H9 (cell line): Measurements from ENCODE around the gene ERVV-1. TPM values are rescaled to one million over a fixed set of nuclear protein-coding genes. Genes with fewer than 3 reads are reported as not detected.

Experiments
- DNase-seq: peaks from one replicate; pipeline ENCODE4 v3.0.0-alpha.2; 2017
- H2AFZ ChIP-seq: one replicate; pipeline ENCODE4 v1.6.1; 2013; ENCODE audit warnings: mild to moderate bottlenecking, low read length, control low read depth, moderate library complexity
- H2AK5ac ChIP-seq: 2 replicates; pipeline ENCODE4 v1.6.1; 2013; ENCODE audit warnings: low read length, control low read depth, mixed read lengths; ENCODE audit not compliant: insufficient read length
- H2BK120ac ChIP-seq: one replicate; pipeline ENCODE4 v1.6.1; 2013; ENCODE audit warnings: low read depth, mild to moderate bottlenecking, low read length, control low read depth, inconsistent platforms; ENCODE audit not compliant: poor library complexity, severe bottlenecking
- H2BK12ac ChIP-seq: 2 replicates; pipeline ENCODE4 v1.6.1; 2013; ENCODE audit warnings: low read length, control low read depth, mixed read lengths, low read depth; ENCODE audit not compliant: insufficient read length
- H2BK15ac ChIP-seq: 2 replicates; pipeline ENCODE4 v1.6.1; 2013; ENCODE audit warnings: low read depth, low read length, control low read depth
- H2BK20ac ChIP-seq: one replicate; pipeline ENCODE4 v1.6.1; 2013; ENCODE audit warnings: low read depth, mild to moderate bottlenecking, low read length, control low read depth, inconsistent platforms; ENCODE audit not compliant: poor library complexity, severe bottlenecking
- H2BK5ac ChIP-seq: 2 replicates; pipeline ENCODE4 v1.6.1; 2013; ENCODE audit warnings: low read length, control low read depth, mixed read lengths; ENCODE audit not compliant: insufficient read length
- H3K14ac ChIP-seq: 2 replicates; pipeline ENCODE4 v1.6.1; 2013; ENCODE audit warnings: low read length, control low read depth; ENCODE audit not compliant: insufficient read depth
- H3K18ac ChIP-seq: 2 replicates; pipeline ENCODE4 v1.6.1; 2013; ENCODE audit warnings: low read depth, mild to moderate bottlenecking, mixed read lengths, low read length, control low read depth; ENCODE audit not compliant: insufficient read length
- H3K23ac ChIP-seq: 2 replicates; pipeline ENCODE4 v1.6.1; 2013; ENCODE audit warnings: low read length, control low read depth, mixed read lengths, low read depth; ENCODE audit not compliant: insufficient read length
- H3K23me2 ChIP-seq: 2 replicates; pipeline ENCODE4 v1.6.1; 2013; ENCODE audit warnings: low read depth, mild to moderate bottlenecking, mixed read lengths, low read length, control low read depth; ENCODE audit not compliant: insufficient read length, poor library complexity, severe bottlenecking
- H3K27ac ChIP-seq: 2 replicates; pipeline ENCODE4 v1.5.1; 2013; ENCODE audit warnings: low read length, control low read depth, mixed read lengths, low read depth; ENCODE audit not compliant: insufficient read length
- H3K27me3 ChIP-seq: 2 replicates; pipeline ENCODE4 v1.6.1; 2013; ENCODE audit warnings: low read length, control low read depth, inconsistent platforms; ENCODE audit not compliant: insufficient read depth
- H3K4ac ChIP-seq: 2 replicates; pipeline ENCODE4 v1.6.1; 2013; ENCODE audit warnings: low read depth, mild to moderate bottlenecking, control low read depth, inconsistent platforms, low read length, moderate library complexity
- H3K4me1 ChIP-seq: 2 replicates; pipeline ENCODE4 v1.6.1; 2013; ENCODE audit warnings: low read length, control low read depth, inconsistent platforms; ENCODE audit not compliant: insufficient read depth
- H3K4me2 ChIP-seq: 2 replicates; pipeline ENCODE4 v1.6.1; 2013; ENCODE audit warnings: low read length, control low read depth, mixed read lengths; ENCODE audit not compliant: insufficient read length, insufficient read depth
- H3K56ac ChIP-seq: 2 replicates; pipeline ENCODE4 v1.6.1; 2013; ENCODE audit warnings: low read depth, mild to moderate bottlenecking, mixed read lengths, low read length, control low read depth; ENCODE audit not compliant: insufficient read length
- H3K79me1 ChIP-seq: 2 replicates; pipeline ENCODE4 v1.6.1; 2013; ENCODE audit warnings: low read depth, mild to moderate bottlenecking, moderate library complexity, low read length, control low read depth, inconsistent platforms; ENCODE audit not compliant: insufficient read depth, poor library complexity, severe bottlenecking
- H3K79me2 ChIP-seq: 2 replicates; pipeline ENCODE4 v1.6.1; 2013; ENCODE audit warnings: low read length, control low read depth, inconsistent platforms; ENCODE audit not compliant: insufficient read depth
- H3K9ac ChIP-seq: 2 replicates; pipeline ENCODE4 v1.6.1; 2013; ENCODE audit warnings: low read length, control low read depth, mixed read lengths; ENCODE audit not compliant: insufficient read length; ENCODE audit errors: extremely low read depth
- H3K9me3 ChIP-seq: one replicate; pipeline ENCODE4 v1.6.1; 2013; ENCODE audit warnings: low read depth, low read length, inconsistent platforms; ENCODE audit not compliant: control insufficient read depth
- H3T11ph ChIP-seq: one replicate; pipeline ENCODE4 v1.6.1; 2013; ENCODE audit warnings: mild to moderate bottlenecking, low read length, control low read depth, inconsistent platforms
- H4K20me1 ChIP-seq: one replicate; pipeline ENCODE4 v1.6.1; 2013; ENCODE audit not compliant: control insufficient read depth, insufficient read length, insufficient read depth
- H4K5ac ChIP-seq: 2 replicates; pipeline ENCODE4 v1.6.1; 2013; ENCODE audit warnings: low read depth, mild to moderate bottlenecking, mixed read lengths, low read length, control low read depth; ENCODE audit not compliant: insufficient read length
- H4K8ac ChIP-seq: replicated peaks from 2 replicates; pipeline ENCODE4 v1.6.1; 2013; ENCODE audit warnings: low read length, control low read depth, mixed read lengths, low read depth; ENCODE audit not compliant: insufficient read length
- H4K91ac ChIP-seq: 2 replicates; pipeline ENCODE4 v1.6.1; 2013; ENCODE audit warnings: low read depth, mild to moderate bottlenecking, moderate library complexity, mixed read lengths, low read length, control low read depth; ENCODE audit not compliant: insufficient read length
- H3K27ac Mint-ChIP-seq, 3 experiments: 2 replicates in 2 of 3; 3 replicates in 1 of 3; pipeline ENCODE4 v1.8.0; 2020 to 2021; ENCODE audit warnings: mixed read lengths in 3 of 3, mild to moderate bottlenecking in 1 of 3, moderate library complexity in 1 of 3
- H3K27me3 Mint-ChIP-seq: 2 replicates; pipeline ENCODE4 v1.8.0; 2021; ENCODE audit warnings: low read depth, mild to moderate bottlenecking, moderate library complexity, mixed read lengths
- H3K36me3 Mint-ChIP-seq, 3 experiments: 2 replicates in 2 of 3; 3 replicates in 1 of 3; pipeline ENCODE4 v1.8.0; 2020 to 2021; ENCODE audit warnings: low read depth in 3 of 3, mixed read lengths in 3 of 3; ENCODE audit not compliant: insufficient read depth in 1 of 3
- H3K4me1 Mint-ChIP-seq, 2 experiments: 2 replicates each; pipeline ENCODE4 v1.8.0; 2020; ENCODE audit warnings: mixed read lengths in 2 of 2
- H3K4me3 Mint-ChIP-seq, 2 experiments: 2 replicates in 1 of 2; 3 replicates in 1 of 2; pipeline ENCODE4 v1.8.0; 2020 to 2021; ENCODE audit warnings: mild to moderate bottlenecking in 2 of 2, mixed read lengths in 2 of 2, moderate library complexity in 1 of 2
- H3K9me3 Mint-ChIP-seq, 2 experiments: 2 replicates in 1 of 2; 3 replicates in 1 of 2; pipeline ENCODE4 v1.8.0; 2020; ENCODE audit warnings: mild to moderate bottlenecking in 2 of 2, mixed read lengths in 2 of 2, moderate library complexity in 1 of 2
- WGBS: extraction: QIAGEN DNeasy Blood & Tissue Kit; methylation state at CpG from one replicate; pipeline ENCODE4 v1.1.7; 2013; ENCODE audit warnings: missing lambda C conversion rate, low lambda C conversion rate, mixed read lengths; ENCODE audit not compliant: insufficient read length; ENCODE audit errors: extremely low coverage; 5-methylcytosine and 5-hydroxymethylcytosine counted together
- total RNA-seq: library from RNA; stranded (reverse); gene quantifications from 2 replicates; pipeline ENCODE4 v1.2.1, GENCODE V29; 2021
- TF ChIP-seq, protein P1 (sequence below): fragments of 200-600 bp; sonication (generic); conservative IDR thresholded peaks from 3 replicates; pipeline ENCODE4 v1.8.0; 2021; ENCODE audit warnings: antibody characterized with exemption, mild to moderate bottlenecking

The ERVV-1 gene
- total RNA-seq, 1 experiment from 2014 or later = not detected

DNA sequence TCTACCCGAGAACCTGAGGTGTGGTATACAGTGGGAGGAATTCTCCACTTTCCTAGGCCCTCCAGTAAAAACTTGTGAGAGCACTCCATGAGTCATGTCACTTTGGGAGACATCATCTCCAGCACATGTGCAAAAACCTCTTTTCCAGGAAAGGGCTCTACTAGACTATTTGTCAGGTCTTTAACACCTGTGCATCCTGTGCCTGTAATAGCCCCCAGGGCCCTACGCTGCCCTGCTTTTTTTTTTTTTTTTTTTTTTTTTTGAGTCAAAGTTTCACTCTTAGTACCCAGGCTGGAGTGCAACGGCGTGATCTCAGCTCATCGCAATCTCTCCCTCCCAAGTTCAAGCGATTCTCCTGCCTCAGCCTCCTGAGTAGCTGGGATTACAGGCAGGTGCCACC is 1.7 kb upstream of the ERVV-1 start:
- Histone ChIP-seq H2AFZ (no peak overlapping the region), H2BK120ac (no peak overlapping the region), H3K23ac (no peak overlapping the region), H2BK12ac (no peak overlapping the region), H3K4ac (no peak overlapping the region), H3K4me1 (no peaks in the 10 kb centered on the region), H4K20me1 (no peaks in the 10 kb centered on the region), H4K5ac (no peak overlapping the region), H3K27me3 (no peaks in the 10 kb centered on the region), H3K14ac (no peak overlapping the region), H4K8ac (no peak overlapping the region), H2BK15ac (no peak overlapping the region), H2BK5ac (no peak overlapping the region), H3K4me2 (no peak overlapping the region), H3K79me1 (no peaks in the 10 kb centered on the region), H3K79me2 (no peaks in the 10 kb centered on the region), H3T11ph (no peak overlapping the region), H2BK20ac (no peak overlapping the region), H3K9ac (no peak overlapping the region), H3K27ac (no peak overlapping the region), H2AK5ac (no peak overlapping the region), H3K56ac (no peak overlapping the region), H3K9me3 (no peaks in the 10 kb centered on the region), H3K23me2 (no peaks in the 10 kb centered on the region), H4K91ac (no peak overlapping the region), H3K18ac (no peak overlapping the region)
- DNase-seq = no peak
- Mint-ChIP-seq H3K36me3 (no peaks in the 10 kb centered on the region; a peak in 1 of 7 replicates), H3K27ac (no peak overlapping the region), H3K27me3 (peaks cover 17% of the 10 kb centered on the region), H3K9me3 (peaks cover 0 to 2% of the 10 kb centered on the region in 2 experiments; a peak in 3 of 5 replicates), H3K4me3 (no peak overlapping the region), H3K4me1 (peaks cover 8% of the 10 kb centered on the region in 2 experiments)
- WGBS = no CpG with 5 or more reads among the region's 6 CpGs
- TF ChIP-seq, protein P1, sequence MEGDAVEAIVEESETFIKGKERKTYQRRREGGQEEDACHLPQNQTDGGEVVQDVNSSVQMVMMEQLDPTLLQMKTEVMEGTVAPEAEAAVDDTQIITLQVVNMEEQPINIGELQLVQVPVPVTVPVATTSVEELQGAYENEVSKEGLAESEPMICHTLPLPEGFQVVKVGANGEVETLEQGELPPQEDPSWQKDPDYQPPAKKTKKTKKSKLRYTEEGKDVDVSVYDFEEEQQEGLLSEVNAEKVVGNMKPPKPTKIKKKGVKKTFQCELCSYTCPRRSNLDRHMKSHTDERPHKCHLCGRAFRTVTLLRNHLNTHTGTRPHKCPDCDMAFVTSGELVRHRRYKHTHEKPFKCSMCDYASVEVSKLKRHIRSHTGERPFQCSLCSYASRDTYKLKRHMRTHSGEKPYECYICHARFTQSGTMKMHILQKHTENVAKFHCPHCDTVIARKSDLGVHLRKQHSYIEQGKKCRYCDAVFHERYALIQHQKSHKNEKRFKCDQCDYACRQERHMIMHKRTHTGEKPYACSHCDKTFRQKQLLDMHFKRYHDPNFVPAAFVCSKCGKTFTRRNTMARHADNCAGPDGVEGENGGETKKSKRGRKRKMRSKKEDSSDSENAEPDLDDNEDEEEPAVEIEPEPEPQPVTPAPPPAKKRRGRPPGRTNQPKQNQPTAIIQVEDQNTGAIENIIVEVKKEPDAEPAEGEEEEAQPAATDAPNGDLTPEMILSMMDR = no peak
